AG09319 (cell line): ENCODE data around the gene PARD3.
A peak's percentile ranks its signal among the peaks of the same experiment; 100 is the strongest.

Experiments used
- DNase-seq: peaks from one replicate; pipeline ENCODE4 v3.0.0-alpha.2; 2010; ENCODE audit warnings: low read depth; ENCODE audit errors: extremely low read depth
- CTCF ChIP-seq: IDR thresholded peaks from 2 replicates; pipeline ENCODE4 v1.5.1; 2011; ENCODE audit warnings: low read depth, mild to moderate bottlenecking, inconsistent platforms, low read length, moderate library complexity

PARD3 gene

DNA sequence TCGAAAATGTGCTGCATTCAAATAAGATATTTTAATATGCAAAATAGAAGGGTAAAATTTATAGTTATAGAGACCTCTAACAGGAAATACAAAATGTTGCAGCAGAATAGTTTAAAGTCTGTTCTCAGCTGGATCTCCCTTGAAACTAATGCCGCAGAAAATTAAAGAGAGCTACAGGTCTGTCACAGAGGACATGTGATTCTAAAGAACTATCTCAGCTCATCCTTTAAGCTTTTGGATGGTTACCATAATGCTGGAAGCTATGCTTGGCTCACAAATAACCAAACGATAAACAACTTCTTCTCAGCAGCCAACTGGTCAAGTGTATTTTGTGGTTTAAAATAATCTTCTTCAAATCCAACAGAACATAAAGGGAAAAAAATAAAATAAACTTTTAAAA, 353.0 kb downstream of the PARD3 start:
- DNase-seq = no peak
- no peak for TF ChIP-seq CTCF

GRCh38 chr10:34454590-34455261, 360.4 kb downstream of the PARD3 start:
- no peak for TF ChIP-seq CTCF
- no peak for DNase-seq

DNA sequence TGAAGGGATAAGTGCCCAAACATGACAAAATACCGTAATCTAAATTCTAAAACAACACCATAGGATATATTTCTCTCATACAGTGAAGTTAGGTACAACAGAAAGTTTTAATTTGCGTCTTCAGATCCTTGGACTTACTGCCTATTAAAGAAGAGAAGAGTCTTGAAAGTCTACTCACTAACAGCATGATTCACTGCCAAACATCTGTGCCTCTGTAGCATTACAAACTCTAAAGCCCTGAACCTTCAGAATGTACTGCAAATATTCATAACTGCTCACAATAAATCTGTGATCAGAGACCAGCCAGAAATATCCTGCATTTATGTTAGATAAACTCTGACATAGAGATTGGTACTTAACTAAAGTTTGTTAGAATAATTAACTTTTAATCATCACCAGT, 365.3 kb downstream of the PARD3 start:
- DNase-seq = no peak
- no peak for TF ChIP-seq CTCF

DNA sequence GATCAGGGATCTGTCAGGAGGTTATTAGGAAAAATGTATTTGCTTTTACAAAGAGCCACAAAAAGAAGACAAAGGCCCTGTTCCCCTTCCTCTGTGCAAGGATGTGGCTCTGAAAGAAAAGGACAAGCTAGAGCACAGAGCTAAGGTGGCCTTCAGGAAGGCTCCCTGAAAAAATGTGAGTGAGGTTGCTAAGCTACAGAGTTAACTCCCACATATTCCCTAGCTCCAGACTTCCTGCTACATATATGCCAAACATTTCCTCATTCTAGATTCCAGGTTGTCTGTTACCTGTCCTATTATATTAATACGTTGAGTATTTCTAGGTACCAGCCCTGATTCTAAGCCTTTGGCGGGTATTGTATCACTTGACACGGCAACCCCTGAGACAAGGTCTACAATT, 369.0 kb downstream of the PARD3 start:
- DNase-seq = no peak
- TF ChIP-seq CTCF = no peak

- DNase-seq = no peak
- TF ChIP-seq CTCF = no peak
These were observed 370.6 kb downstream of the PARD3 start for GRCh38 chr10:34444223-34445183.

DNA sequence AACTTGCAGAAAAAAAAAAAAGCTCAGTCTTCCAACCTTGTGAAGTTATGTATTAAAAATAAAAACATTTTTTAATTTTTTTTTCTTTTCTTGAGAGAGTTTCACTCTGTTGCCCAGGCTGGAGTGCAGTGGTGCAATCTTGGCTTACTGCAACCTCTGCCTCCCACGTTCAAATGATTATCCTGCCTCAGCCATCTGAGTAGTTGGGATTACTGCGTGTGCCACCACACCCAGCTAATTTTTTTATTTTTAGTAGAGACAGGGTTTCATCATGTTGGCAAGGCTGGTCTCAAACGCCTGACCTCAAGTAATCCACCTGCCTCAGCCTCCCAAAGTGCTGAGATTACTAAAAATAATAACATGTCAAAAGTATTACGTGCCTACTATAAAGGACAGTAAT, 375.7 kb downstream of the PARD3 start:
- peak; percentile 24 for DNase-seq

GRCh38 chr10:34438741-34439140, 376.4 kb downstream of the PARD3 start:
- no peak for TF ChIP-seq CTCF
- DNase-seq = no peak
